HG02678 (cell line): Measurements from ENCODE around the gene C17orf114.

Experiments used
- ATAC-seq: cut with Tn5 transposase; IDR thresholded peaks from one replicate; pipeline ENCODE4 v1.9.1; 2021; ENCODE audit warnings: mild to moderate bottlenecking, moderate library complexity; ENCODE audit not compliant: unreplicated experiment

The C17orf114 gene

GRCh38 chr17:4788159-4788806, 13.8 kb downstream of the C17orf114 start:
- ATAC-seq = no peak

- no peak for ATAC-seq
Observed at GRCh38 chr17:4786516-4786915, 15.6 kb downstream of the C17orf114 start.

GRCh38 chr17:4786106-4786511, 16.0 kb downstream of the C17orf114 start, which contains the start of gene VMO1:
Gene VMO1 (minus strand): TSS chr17:4786364. CDS start chr17:4786352, 12 bp downstream.
- ATAC-seq = no peak

- no peak for ATAC-seq
Observed at GRCh38 chr17:4785311-4786105, 16.6 kb downstream of the C17orf114 start.

- ATAC-seq = no peak
Observed at GRCh38 chr17:4782652-4783051, 19.5 kb downstream of the C17orf114 start.

- no peak for ATAC-seq
Observed at GRCh38 chr17:4780325-4780955, 21.7 kb downstream of the C17orf114 start.

GRCh38 chr17:4777969-4778760, 24.0 kb downstream of the C17orf114 start:
- no peak for ATAC-seq

GRCh38 chr17:4772235-4772613, 29.9 kb downstream of the C17orf114 start:
- no peak for ATAC-seq

- no peak for ATAC-seq
Observed at GRCh38 chr17:4771519-4772234, 30.5 kb downstream of the C17orf114 start, which contains the start of gene TM4SF5. Gene TM4SF5 (plus strand): TSS chr17:4771886. CDS start chr17:4771923, 37 bp downstream.

- ATAC-seq = no peak
Observed at GRCh38 chr17:4769628-4770027, 32.5 kb downstream of the C17orf114 start.

- no peak for ATAC-seq
Observed at GRCh38 chr17:4768298-4768697, 33.8 kb downstream of the C17orf114 start.

GRCh38 chr17:4766723-4767122, 35.4 kb downstream of the C17orf114 start:
- ATAC-seq = no peak

GRCh38 chr17:4766201-4766600, 35.9 kb downstream of the C17orf114 start:
- no peak for ATAC-seq

GRCh38 chr17:4764595-4764994, 37.5 kb downstream of the C17orf114 start:
- no peak for ATAC-seq

GRCh38 chr17:4759776-4760236, 42.3 kb downstream of the C17orf114 start:
- no peak for ATAC-seq

- ATAC-seq = no peak
Observed at GRCh38 chr17:4753392-4753791, 48.7 kb downstream of the C17orf114 start.

GRCh38 chr17:4751932-4752331, 50.2 kb downstream of the C17orf114 start:
- ATAC-seq = no peak
